COLO668 (cell line): ENCODE results near the gene SMC5.
"Not testable (repeated sequence)": the region's sequence is repeated elsewhere in the genome, so short reads cannot be mapped to it uniquely, and the experiment has no call there.

Experiments used
- DNase-seq: peaks from one replicate; lab custom pipeline; 2025; ENCODE audit not compliant: unreplicated experiment; lab: John Stamatoyannopoulos, UW

The SMC5 gene

GRCh38 chr9:70262948-70263347 lies 4.2 kb downstream of the SMC5 start:
- DNase-seq: no peak

DNA sequence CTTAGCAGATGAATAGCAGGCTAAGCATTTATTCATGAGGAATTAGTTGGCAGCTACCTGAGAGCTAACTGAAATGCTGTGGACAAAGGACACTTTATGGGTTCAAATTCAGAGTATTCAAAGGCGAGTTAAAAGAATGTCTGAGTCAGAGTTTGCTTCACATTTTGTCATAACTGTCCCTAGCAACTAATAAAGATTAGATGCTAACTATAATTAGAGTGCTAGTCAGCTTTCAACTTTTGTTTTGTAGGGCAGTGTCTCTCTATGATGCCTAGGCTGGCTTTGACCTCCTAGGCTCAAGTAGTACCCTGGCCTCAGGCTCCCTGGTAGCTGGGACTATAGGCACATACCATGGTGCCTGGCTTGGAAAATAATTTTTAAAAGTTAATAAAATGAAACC lies 4.6 kb downstream of the SMC5 start:
- DNase-seq: no peak

DNA sequence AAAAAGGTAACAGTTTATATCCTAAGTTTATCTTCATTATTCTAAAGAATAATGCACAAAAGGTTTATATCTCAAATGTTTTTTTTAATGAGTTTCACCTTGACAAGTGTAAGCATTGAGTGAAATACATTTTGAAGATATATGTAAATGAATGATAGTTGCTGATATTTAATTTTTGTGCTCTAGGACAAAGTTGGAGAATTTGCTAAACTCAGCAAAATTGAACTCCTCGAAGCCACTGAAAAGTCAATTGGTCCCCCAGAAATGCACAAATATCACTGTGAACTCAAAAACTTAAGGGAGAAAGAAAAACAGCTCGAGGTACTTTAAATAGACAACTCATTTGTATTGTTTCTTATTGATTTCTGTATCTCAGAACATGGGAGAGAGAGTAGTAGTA lies 19.5 kb downstream of the SMC5 start:
- DNase-seq: no peak

GRCh38 chr9:70283848-70284247 lies 25.1 kb downstream of the SMC5 start:
- no peak for DNase-seq

- DNase-seq: no peak
These were observed 26.5 kb downstream of the SMC5 start for GRCh38 chr9:70285246-70285645.

- DNase-seq: no peak
These were observed 27.3 kb downstream of the SMC5 start for GRCh38 chr9:70285981-70286598.

- no peak for DNase-seq
These were observed 31.8 kb downstream of the SMC5 start for GRCh38 chr9:70290626-70291025.

- no peak for DNase-seq
These were observed 32.7 kb downstream of the SMC5 start for GRCh38 chr9:70291446-70291845.

DNA sequence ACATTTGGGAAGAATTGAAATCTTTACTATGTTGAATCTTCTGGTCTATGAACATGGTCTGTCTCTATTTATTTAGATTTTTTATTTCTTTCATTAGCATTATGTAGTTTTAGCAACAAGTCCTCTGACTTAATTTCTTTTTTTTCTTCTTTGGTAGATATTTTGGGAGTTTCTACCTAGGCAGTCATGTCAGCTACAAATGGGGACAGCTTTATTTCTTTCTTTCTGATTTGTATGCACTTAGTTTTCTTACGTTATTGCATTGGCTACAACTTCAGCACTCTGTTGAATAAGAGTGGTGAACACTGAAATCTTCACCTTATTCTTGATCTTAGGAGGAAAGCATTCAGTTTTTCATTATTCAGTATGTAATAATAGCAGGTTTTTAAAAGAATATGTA lies 33.5 kb downstream of the SMC5 start:
- DNase-seq: no peak

- DNase-seq: no peak
These were observed 34.4 kb downstream of the SMC5 start for GRCh38 chr9:70293214-70293613.

- DNase-seq: no peak
These were observed 38.4 kb downstream of the SMC5 start for GRCh38 chr9:70297141-70297540.

GRCh38 chr9:70298245-70298771 lies 39.5 kb downstream of the SMC5 start:
- DNase-seq: no peak

- DNase-seq: no peak
These were observed 44.5 kb downstream of the SMC5 start for GRCh38 chr9:70303268-70303667.

- no peak for DNase-seq
These were observed 46.0 kb downstream of the SMC5 start for GRCh38 chr9:70304810-70305209.

DNA sequence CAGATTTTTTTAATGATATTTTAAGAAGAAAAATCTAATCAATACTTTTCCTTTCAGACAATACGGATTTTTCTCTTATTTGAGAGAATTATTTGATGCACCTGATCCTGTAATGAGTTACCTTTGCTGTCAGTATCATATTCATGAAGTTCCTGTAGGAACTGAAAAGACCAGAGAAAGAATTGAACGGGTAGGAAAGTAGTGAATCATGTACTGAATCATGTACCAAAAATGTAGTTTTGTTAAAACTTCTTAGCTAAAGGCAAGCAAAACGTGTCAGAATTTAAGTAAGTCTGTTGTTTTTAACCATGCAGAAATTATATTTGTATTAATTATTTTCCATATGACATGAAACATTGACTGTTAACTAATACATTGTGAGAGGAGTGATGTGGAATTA lies 56.6 kb downstream of the SMC5 start:
- no peak for DNase-seq

GRCh38 chr9:70318002-70318401 lies 59.2 kb downstream of the SMC5 start:
- no peak for DNase-seq

DNA sequence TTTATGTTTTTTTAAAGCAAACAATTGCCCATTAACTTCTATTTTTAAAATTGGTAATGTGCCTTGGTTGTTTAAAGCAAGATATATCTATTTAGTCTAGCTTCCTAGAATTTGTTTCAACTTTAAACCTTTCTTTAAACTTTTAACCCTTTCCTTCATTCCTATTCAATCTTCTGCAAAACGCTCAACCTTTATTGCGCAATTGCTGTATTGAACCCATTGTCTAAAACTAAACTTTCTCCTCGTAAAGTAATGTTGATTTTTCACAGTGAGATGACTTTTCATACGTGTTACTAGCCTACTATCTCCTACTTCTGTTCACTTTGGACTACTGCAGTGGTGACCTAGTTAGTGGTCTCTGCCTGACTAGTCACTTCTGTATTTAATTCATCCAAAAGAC lies 63.3 kb downstream of the SMC5 start:
- DNase-seq: no peak

DNA sequence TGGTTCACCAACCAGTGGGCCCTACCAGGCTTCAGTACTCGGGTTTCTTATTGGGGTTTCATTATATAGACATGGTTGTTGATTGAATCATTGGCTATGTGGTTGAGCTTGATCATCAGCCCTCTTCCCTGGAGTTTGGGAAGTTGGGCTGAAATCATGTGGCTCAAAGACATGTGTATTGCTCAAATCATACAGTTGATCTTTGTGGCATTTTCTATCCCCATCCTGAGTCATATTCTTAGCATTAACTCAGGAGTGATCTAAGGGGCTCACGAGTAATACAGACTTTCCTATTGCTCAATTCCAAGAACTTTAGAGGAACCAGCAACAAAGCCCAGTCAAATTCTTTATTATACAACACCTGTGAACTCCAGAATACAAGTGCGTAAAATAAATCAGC lies 66.2 kb downstream of the SMC5 start:
- DNase-seq: no peak

DNA sequence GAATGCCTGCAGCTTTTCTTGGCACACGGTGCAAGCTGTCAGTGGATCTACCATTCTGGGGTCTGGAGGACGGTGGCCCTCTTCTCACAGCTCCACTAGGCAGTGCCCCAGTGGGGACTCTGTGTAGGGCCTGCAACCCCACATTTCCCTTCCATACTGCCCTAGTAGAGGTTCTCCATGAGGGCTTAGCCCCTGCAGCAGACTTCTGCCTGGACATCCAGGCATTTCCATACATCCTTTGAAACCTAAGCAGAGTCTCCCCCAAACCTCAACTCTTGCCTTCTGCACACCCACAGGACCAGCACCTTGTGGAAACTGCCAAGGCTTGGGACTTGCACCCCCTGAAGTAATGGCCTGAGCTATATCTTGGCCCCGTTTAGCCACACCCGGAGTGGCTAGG lies 69.8 kb downstream of the SMC5 start:
- DNase-seq: not testable (repeated sequence)

DNA sequence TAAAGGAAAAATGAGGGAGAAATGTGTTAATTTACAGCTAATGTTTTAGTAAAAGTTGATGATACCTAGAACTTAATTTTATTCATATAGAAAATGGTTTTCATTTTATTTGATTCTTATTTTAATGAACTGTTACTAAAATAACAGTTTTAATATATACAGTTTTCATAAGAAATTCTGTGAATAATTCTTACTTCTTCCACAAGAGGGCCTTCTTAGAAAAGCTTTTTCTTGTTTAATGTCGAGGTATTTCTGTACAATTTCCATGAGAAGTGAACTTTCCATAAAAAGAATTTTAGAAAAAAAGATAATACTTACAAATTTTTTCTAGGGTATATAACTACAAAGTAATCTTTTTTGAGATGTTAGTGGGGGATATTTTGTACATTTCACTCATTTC lies 81.8 kb downstream of the SMC5 start:
- no peak for DNase-seq

- DNase-seq: no peak
These were observed 88.3 kb downstream of the SMC5 start for GRCh38 chr9:70347046-70347445.

- no peak for DNase-seq
These were observed 93.6 kb downstream of the SMC5 start for GRCh38 chr9:70352356-70352755.

- DNase-seq: no peak
These were observed 94.0 kb downstream of the SMC5 start for GRCh38 chr9:70352802-70353201.
